Tibial nerve (tissue), 4 donors: ENCODE results near the gene HRH3. TPM values are rescaled to one million over a fixed set of nuclear protein-coding genes. Genes with fewer than 3 reads are reported as not detected.

Experiments used
- DNase-seq, 2 donors: peaks; one replicate each; pipeline ENCODE4 v3.0.0-alpha.2; 2019; ENCODE audit warnings: low spot score in 2 of 2
- H3K27ac ChIP-seq, 4 donors: fragments of 200-600 bp; sonication (generic) in 3 of 4; one replicate each; pipeline ENCODE4 v1.5.1; 2017 to 2019; ENCODE audit warnings: mild to moderate bottlenecking in 1 of 4
- H3K27me3 ChIP-seq, 2 donors: fragments of 200-600 bp; sonication (generic) in 1 of 2; one replicate each; pipeline versions ENCODE4 v1.5.1 to v1.6.0; 2017 to 2019
- H3K36me3 ChIP-seq, 3 donors: fragments of 200-600 bp; sonication (generic); one replicate each; pipeline ENCODE4 v1.5.1; 2018 to 2019
- H3K4me1 ChIP-seq, 4 donors: fragments of 200-600 bp; sonication (generic) in 3 of 4; one replicate each; pipeline ENCODE4 v1.5.1; 2017 to 2019
- H3K4me3 ChIP-seq, 4 donors: fragments of 200-600 bp; sonication (generic) in 3 of 4; one replicate each; pipeline ENCODE4 v1.5.1; 2017 to 2019; ENCODE audit warnings: mild to moderate bottlenecking in 1 of 4, moderate library complexity in 1 of 4
- H3K9me3 ChIP-seq, 4 donors: fragments of 200-600 bp; sonication (generic) in 3 of 4; one replicate each; pipeline ENCODE4 v1.5.1; 2017 to 2019
- CTCF ChIP-seq, 5 experiments: fragments of 200-600 bp in 3 of 5; fragments of 450-650 bp in 2 of 5; sonication (generic) in 3 of 5; IDR thresholded peaks; one replicate each; pipeline ENCODE4 v1.5.1; 2016 to 2019; ENCODE audit warnings: antibody characterized with exemption in 5 of 5, mild to moderate bottlenecking in 3 of 5, moderate library complexity in 2 of 5
- EP300 ChIP-seq, 2 donors: sonication (generic); formaldehyde crosslinking; IDR thresholded peaks; one replicate each; pipeline ENCODE4 v1.6.1; 2017; ENCODE audit warnings: antibody characterized with exemption in 2 of 2, mild to moderate bottlenecking in 1 of 2
- POLR2A ChIP-seq, 2 donors: fragments of 450-650 bp; IDR thresholded peaks; one replicate each; pipeline ENCODE4 v1.6.1; 2017; ENCODE audit warnings: antibody characterized with exemption in 2 of 2, mild to moderate bottlenecking in 2 of 2, moderate library complexity in 2 of 2
- WGBS, 2 donors: methylation state at CpG; one replicate each; pipeline ENCODE4 v1.1.5; 2018; 5-methylcytosine and 5-hydroxymethylcytosine counted together
- total RNA-seq, 4 donors: library from RNA; depleted of rRNA; stranded (reverse); fragments of >200 nt; gene quantifications; one replicate each; pipeline ENCODE4 v1.1.0, GENCODE V29; 2016

HRH3 gene
- total RNA-seq, 4 donors from 2014 or later: not detected

- Histone ChIP-seq H3K4me3 (no peak overlapping the region), H3K36me3 (peaks cover 0 to 69% (median 0%) of the 10 kb centered on the region in 3 donors), H3K27ac (no peak overlapping the region), H3K27me3 (no peaks in the 10 kb centered on the region), H3K4me1 (peaks cover 0 to 11% (median 0%) of the 10 kb centered on the region in 4 donors), H3K9me3 (no peaks in the 10 kb centered on the region)
- DNase-seq: no peak
- 82 to 84% methylated on average over 9 of the region's 9 CpGs for WGBS, 2 donors
- no peak for TF ChIP-seq EP300 (IDR thresholded peaks at IDR 0.05)
- no peak for TF ChIP-seq CTCF (IDR thresholded peaks at IDR 0.05)
- TF ChIP-seq POLR2A (IDR thresholded peaks at IDR 0.05): no peak
Observed at GRCh38 chr20:62177307-62177706, 42.8 kb downstream of the HRH3 start.

- Histone ChIP-seq H3K36me3 (peaks cover 0 to 70% (median 0%) of the 10 kb centered on the region in 3 donors), H3K4me1 (peaks cover 0 to 6% (median 0%) of the 10 kb centered on the region in 4 donors), H3K9me3 (no peaks in the 10 kb centered on the region), H3K4me3 (no peak overlapping the region), H3K27me3 (no peaks in the 10 kb centered on the region), H3K27ac (no peak overlapping the region)
- no peak for DNase-seq
- TF ChIP-seq EP300 (IDR thresholded peaks at IDR 0.05) (no peak), CTCF (IDR thresholded peaks at IDR 0.05) (no peak), POLR2A (IDR thresholded peaks at IDR 0.05) (no peak)
- WGBS, 2 donors: 85 to 86% methylated on average over 15 of the region's 15 CpGs
Observed at GRCh38 chr20:62176866-62177265, 43.2 kb downstream of the HRH3 start.

GRCh38 chr20:62175711-62176110 lies 44.4 kb downstream of the HRH3 start:
- peaks cover 0 to 70% (median 0%) of the 10 kb centered on the region in 3 donors for H3K36me3 ChIP-seq
- TF ChIP-seq EP300 (IDR thresholded peaks at IDR 0.05) (no peak), POLR2A (IDR thresholded peaks at IDR 0.05) (no peak), CTCF (IDR thresholded peaks at IDR 0.05) (no peak)
- no peak overlapping the region for H3K27ac ChIP-seq
- H3K9me3 ChIP-seq: no peaks in the 10 kb centered on the region
- no peaks in the 10 kb centered on the region for H3K27me3 ChIP-seq
- WGBS, 2 donors: 86 to 89% methylated on average over 5 to 10 of the region's 10 CpGs
- H3K4me3 ChIP-seq: no peak overlapping the region
- no peak for DNase-seq
- no peaks in the 10 kb centered on the region for H3K4me1 ChIP-seq

GRCh38 chr20:62174870-62175624 lies 45.0 kb downstream of the HRH3 start:
- WGBS, 2 donors: 93% methylated on average over 26 of the region's 26 CpGs
- peaks cover 0 to 75% (median 0%) of the 10 kb centered on the region in 3 donors for H3K36me3 ChIP-seq
- no peak overlapping the region for H3K27ac ChIP-seq
- H3K4me3 ChIP-seq: no peak overlapping the region
- TF ChIP-seq CTCF (IDR thresholded peaks at IDR 0.05): no peak
- TF ChIP-seq EP300 (IDR thresholded peaks at IDR 0.05): no peak
- TF ChIP-seq POLR2A (IDR thresholded peaks at IDR 0.05): no peak
- H3K27me3 ChIP-seq: no peaks in the 10 kb centered on the region
- no peaks in the 10 kb centered on the region for H3K9me3 ChIP-seq
- H3K4me1 ChIP-seq: no peaks in the 10 kb centered on the region
- no peak for DNase-seq

- Histone ChIP-seq H3K27me3 (no peaks in the 10 kb centered on the region), H3K27ac (no peak overlapping the region), H3K4me1 (no peaks in the 10 kb centered on the region), H3K36me3 (peaks cover 0 to 76% (median 0%) of the 10 kb centered on the region in 3 donors), H3K4me3 (no peak overlapping the region), H3K9me3 (no peaks in the 10 kb centered on the region)
- DNase-seq: no peak
- TF ChIP-seq POLR2A (IDR thresholded peaks at IDR 0.05) (no peak), CTCF (IDR thresholded peaks at IDR 0.05) (no peak), EP300 (IDR thresholded peaks at IDR 0.05) (no peak)
- WGBS, 2 donors: 91 to 92% methylated on average over 28 of the region's 28 CpGs
Observed at GRCh38 chr20:62174021-62174804, 45.9 kb downstream of the HRH3 start.
